Stimulated activated CD8-positive, alpha-beta memory T cell treated with anti-CD3 and anti-CD28 coated beads, Interleukin-12 subunit alpha, Interleukin-12 subunit beta, amount 100 ng/mL, for 4 hours (primary cell): Measurements from ENCODE around the gene SLC9A1.
"Not testable (repeated sequence)": the region's sequence is repeated elsewhere in the genome, so short reads cannot be mapped to it uniquely, and the experiment has no call there.

Source experiments
- DNase-seq: peaks from one replicate; pipeline ENCODE4 v3.0.0-alpha.2; 2020; ENCODE audit warnings: low read depth

Gene SLC9A1

GRCh38 chr1:27154991-27155781, at the start of gene SLC9A1:
SLC9A1 (minus strand) TSS chr1:27155125; CDS start chr1:27154334, 791 bp downstream.
- peak; percentile 85 for DNase-seq

GRCh38 chr1:27203946-27204345, 49.0 kb upstream of the SLC9A1 start:
- DNase-seq, result no peak

DNA sequence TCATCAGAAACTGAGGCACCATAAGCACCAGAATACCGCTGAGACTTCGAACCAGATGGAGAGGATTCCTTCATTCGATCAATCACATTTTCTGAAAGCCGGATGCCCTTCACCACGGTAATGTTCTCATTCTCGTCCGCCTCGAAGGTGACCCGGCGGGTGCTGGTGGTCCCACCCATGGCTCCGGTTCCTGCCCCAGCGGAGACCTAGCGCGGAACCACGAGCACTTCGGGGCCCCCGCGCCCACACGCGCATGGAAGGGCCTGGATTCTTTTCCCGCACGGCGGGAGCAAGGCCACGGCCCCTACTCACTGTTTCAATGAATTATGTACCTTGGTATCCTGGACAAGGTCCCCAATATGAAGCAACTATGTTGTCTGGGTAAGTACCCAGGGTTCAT, 46.4 kb upstream of the SLC9A1 start:
- DNase-seq, result no peak

GRCh38 chr1:27193194-27193593, 38.3 kb upstream of the SLC9A1 start:
- DNase-seq, result no peak

GRCh38 chr1:27192039-27192529, 37.2 kb upstream of the SLC9A1 start:
- DNase-seq, result no peak

DNA sequence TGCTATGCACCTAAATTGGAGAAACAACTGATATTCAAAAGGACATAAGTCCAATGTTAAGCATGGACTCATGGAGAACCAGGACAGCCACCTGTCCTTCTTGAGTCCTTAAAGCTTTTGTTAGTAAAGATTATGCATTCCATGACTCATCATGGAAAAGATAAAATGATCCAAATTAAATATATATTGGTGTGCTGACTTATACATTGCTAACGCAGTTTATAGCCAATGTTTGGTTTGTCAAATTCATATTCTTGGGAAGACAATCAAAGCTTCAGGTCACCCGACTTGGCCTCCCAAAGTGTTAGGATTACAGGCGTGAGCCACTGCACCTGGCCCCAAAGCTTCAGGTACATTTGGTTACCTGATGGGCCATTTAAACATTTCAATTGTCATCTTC, 29.7 kb upstream of the SLC9A1 start:
- DNase-seq, result not testable (repeated sequence)

GRCh38 chr1:27179979-27180378, 25.1 kb upstream of the SLC9A1 start:
- DNase-seq, result no peak

- DNase-seq, result no peak
Observed at GRCh38 chr1:27179379-27179778, 24.5 kb upstream of the SLC9A1 start.

DNA sequence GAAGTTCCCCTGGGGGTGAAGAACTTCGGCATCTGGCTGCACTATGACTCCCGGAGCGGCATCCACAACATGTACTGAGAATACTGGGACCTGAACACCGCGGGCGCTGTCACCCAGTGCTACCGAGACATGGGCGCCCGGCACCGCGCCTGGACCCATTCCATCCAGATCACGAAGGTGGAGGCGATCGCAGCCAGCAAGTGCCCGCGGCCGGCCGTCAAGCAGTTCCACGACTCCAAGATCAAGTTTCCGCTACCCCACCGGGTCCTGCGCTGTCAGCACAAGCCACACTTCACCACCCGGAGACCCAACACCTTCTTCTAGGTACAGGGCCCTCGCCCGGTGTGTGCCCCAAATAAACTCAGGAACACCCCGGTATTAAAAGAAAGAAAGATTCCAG, 22.0 kb upstream of the SLC9A1 start:
- DNase-seq, result no peak

GRCh38 chr1:27176323-27176722, 21.4 kb upstream of the SLC9A1 start:
- DNase-seq, result no peak

DNA sequence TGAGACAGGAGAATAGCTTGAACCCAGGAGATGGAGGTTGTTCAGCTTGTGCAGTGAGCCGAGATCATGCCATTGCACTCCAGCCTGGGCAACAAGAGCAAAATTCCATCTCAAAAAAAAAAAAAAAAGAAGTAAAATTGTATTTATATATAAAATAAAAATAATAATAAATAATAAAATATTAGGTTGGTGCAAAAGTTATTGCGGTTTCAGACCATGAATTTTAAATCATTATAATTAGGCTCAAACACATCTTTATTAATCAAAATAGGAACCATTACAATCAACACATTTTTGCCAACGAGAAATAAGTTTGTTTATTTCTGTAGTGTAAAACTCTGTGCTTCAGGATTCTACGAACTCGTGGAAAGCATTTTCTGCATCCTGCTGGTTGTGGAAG, 18.1 kb upstream of the SLC9A1 start:
- DNase-seq, result not testable (repeated sequence)

DNA sequence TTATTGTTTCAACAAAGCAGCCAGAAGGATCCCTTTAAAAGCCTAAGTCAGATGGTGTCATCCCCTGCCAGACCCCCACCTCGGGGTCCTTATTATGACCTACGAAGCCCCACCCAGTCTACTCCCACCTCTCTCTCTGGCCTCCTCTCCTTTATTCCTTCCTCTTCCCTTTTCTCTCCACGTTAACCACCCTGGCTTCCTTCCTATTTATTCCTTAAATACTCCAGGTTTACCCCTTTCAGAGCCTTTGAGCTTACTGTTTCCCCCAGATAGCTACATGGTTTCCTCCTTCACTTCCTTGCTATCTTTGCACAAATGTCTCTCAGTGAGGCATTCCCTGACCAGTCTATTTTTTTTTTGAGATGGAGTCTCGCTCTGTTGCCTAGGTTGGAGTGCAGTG, 12.0 kb upstream of the SLC9A1 start:
- no peak for DNase-seq

DNA sequence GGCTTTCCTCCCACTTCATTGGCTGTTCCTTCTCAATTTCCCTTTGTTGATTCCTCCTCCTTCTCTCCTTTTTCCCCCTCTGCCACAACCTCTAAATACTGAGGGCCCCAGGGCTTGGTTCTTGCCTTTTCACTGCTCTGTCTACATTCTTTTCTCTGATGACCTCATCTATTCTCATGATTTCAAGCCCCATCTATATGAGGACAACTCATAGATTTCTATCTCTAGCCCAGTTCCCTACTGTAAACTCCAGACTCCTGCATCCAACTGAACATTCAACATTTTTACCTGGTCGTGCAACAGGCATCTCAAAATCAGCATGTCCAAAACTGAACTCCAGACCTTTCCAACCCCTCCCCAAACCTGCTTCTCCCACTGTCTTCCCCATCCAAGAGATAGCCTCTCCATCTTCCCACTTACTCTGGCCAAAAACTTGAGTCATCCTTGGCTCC, 11.5 kb upstream of the SLC9A1 start:
- DNase-seq, result no peak

DNA sequence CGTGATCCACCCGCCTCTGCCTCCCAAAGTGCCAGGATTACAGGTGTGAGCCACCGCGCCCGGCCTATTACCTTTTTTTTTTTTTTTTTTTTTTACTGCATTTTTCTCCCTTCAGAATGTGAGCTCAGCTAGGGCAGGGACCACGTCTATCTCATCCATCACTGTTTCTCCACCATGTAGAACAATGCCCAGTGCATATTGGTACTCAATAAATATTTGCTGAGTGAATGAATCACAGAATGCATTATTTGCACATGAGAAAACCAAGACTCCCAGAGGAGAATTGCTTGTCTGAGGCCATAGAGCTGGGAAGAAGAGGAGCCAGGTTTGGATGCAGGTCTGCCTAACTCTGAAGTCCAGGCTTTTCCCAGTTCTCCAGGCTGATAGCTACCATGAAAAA, 8.2 kb upstream of the SLC9A1 start:
- DNase-seq, result no peak

GRCh38 chr1:27162090-27162489, 7.2 kb upstream of the SLC9A1 start:
- no peak for DNase-seq

- DNase-seq, result no peak
Observed at GRCh38 chr1:27161594-27161993, 6.7 kb upstream of the SLC9A1 start.

DNA sequence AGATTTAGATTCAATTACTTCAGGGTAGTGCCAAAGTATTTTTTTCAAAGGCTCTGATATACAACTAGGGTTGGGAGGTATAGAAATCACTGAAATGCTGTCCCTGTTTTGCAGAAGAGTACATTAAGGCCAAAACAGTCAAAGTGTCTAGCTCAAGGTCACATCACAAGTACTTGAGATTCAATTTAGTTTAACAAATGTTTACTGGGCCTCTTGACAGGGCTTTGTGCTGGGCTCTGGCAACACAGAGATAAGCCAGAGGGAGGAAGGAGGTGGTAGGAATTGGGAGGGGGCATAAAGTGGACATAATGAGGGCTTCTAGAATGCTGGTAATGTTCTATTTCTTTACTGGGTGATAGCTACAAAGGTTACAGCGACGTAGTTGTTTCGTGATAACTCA, 2.3 kb upstream of the SLC9A1 start:
- no peak for DNase-seq

DNA sequence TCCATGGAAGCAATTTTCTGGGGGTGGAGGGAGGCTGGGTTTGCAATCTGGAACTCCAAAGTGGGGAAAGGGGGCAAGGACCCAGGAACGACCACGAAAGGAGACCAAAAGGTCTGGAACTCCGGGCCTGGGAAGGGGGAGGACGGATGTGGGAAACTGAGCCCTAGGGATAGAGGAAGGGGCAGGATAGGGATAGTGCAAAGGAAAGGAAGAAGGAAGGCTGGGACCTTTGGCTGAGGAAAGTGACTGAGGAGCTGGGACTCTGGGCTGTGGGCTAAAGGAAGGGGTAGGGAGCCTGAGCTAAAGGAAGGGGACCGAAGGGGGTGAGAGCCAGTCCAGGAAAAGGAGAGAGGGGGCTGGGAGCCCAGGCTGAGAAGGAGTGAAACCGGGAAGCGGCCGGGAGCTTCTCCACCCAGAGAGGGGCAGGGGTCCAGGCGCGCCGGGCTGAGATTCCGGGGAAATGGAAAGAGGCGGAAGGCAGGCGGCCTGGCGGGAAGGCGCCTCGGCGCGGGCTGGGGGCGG, 395 bp downstream of the SLC9A1 start:
- no peak for DNase-seq

GRCh38 chr1:27153927-27154358, 982 bp downstream of the SLC9A1 start:
- DNase-seq, result no peak

DNA sequence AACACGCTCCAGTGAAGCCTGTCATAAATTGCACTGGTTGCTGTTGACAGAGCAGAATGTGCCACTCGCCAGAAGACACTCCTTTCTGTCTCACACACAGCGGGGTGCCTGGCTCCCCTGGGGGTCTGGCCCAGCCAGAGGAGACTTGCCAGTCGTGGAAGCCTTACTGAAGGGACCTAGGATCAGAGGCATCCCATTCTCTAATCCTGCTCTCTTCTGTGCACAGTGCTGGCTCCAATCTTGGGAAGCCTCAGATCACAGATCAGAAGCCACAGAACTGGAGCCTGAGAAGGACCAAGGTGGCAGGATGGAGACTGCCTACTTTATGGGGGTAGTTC, 1.4 kb downstream of the SLC9A1 start:
- no peak for DNase-seq

- DNase-seq, result no peak
Observed at GRCh38 chr1:27152829-27153548, 1.9 kb downstream of the SLC9A1 start.

DNA sequence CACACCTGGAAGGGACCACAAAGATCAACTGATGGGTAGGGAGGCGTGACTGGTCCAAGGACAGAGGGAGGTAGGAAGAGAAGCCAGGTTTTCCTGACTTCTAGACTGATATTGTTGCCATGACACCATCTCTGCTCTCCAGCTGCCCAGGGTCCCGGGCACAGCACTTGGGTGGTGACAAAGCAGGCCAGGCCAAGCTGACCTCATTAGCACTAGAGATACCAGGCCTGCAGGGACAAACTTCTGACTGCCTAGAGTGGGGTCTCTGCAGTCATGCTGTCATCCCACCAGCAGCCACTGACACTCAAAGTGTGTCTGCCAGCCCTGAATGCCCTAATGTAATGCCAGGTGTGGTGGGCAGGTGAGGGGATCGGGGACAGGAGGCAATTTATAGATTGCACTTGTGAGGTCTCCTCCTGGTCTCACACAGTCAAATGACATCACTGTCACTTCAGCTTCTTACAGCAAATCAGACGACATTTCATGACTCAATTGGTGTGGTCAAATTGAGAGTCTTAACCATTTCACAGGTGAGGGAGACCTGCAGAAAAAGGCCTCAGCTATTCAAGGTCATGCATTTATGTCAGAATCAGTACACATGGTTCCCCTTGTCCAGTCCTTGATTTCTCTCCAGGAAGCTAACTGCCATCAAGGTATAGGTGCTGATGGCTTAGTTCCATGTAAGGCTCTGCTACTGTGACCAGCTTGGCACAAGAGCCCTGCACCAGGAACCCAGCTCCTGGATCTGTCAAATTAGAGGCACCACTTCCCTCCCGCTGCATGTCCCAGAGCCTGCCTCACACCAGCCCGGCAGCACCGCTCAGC, 2.7 kb downstream of the SLC9A1 start:
- DNase-seq, result no peak
